Measurements from ENCODE around the gene DPY30. TPM values are rescaled to one million over a fixed set of nuclear protein-coding genes. Genes with fewer than 3 reads are reported as not detected.

The DPY30 gene
- polyA plus RNA-seq, 1 of the 3 experiments (the other 2 are of a cell fraction) = 155 TPM

DNA sequence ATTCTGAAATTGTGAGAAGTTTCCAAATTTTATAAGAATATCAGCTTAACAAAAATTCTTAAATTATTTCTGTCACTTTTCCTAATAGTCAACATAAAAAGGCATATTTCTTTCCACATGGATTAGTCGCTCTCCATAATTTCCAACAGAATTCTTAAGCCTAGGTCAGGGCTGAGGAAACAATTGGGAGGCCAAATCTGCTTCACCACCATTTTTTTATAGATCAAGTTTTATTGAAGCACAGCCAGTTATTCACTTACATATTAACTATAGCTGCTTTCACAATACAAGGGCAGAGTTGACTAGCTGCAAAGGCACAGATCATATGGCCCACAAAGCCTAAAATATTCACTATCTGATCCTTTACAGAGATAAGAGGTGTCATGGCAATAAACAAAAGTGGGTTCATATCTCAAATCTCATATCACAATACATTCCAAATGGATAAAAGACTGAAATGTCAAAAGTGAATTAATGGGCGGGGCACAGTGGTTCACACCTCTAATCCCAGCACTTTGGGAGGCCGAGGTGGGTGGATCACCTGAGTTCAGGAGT is 47.5 kb downstream of the DPY30 start (continued):
- TF ChIP-seq RFX5 (IDR thresholded peaks at IDR 0.05; ENCODE audit: low read length) (no peak), SIN3A (IDR thresholded peaks at IDR 0.05; ENCODE audit: borderline replicate concordance, low read depth, low read length) (no peak), FOXJ3 (CRISPR knock-in tag; IDR thresholded peaks at IDR 0.05) (no peak)
- TF ChIP-seq, protein P1, sequence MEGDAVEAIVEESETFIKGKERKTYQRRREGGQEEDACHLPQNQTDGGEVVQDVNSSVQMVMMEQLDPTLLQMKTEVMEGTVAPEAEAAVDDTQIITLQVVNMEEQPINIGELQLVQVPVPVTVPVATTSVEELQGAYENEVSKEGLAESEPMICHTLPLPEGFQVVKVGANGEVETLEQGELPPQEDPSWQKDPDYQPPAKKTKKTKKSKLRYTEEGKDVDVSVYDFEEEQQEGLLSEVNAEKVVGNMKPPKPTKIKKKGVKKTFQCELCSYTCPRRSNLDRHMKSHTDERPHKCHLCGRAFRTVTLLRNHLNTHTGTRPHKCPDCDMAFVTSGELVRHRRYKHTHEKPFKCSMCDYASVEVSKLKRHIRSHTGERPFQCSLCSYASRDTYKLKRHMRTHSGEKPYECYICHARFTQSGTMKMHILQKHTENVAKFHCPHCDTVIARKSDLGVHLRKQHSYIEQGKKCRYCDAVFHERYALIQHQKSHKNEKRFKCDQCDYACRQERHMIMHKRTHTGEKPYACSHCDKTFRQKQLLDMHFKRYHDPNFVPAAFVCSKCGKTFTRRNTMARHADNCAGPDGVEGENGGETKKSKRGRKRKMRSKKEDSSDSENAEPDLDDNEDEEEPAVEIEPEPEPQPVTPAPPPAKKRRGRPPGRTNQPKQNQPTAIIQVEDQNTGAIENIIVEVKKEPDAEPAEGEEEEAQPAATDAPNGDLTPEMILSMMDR (IDR thresholded peaks at IDR 0.05) = no peak

DNA sequence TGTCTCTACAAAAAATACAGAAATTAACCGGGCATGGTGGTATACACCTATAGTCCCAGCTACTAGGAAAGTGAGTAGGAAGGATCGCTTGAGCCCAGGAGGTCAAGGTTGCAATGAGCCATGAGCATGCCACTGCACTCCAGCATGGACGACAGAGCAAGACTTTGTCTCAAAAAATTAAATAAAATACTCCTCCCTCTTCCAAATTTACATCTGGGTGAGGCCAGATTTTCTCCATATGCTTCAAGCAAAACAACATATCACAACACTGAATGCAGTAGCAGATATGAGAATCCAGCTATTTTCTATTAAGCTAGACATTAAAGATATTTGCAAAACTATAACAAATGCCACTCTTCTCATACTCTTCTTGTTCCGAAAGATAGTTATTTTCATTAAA is 49.7 kb downstream of the DPY30 start:
- H3K9ac ChIP-seq = no peak overlapping the region
- H3K4me1 ChIP-seq (ENCODE audit: control insufficient read depth in 1 of 2, insufficient read depth in 2 of 2, low read depth in 1 of 2, low read length in 1 of 2) = peaks cover 5 to 9% of the 10 kb centered on the region in 2 experiments; a peak in 3 of 4 replicates
- no peak overlapping the region for H3K4me2 ChIP-seq
- H2AFZ ChIP-seq (ENCODE audit: low read depth) = no peak overlapping the region
- H3K27ac ChIP-seq (ENCODE audit: low read depth in 2 of 2, low read length in 1 of 2) = no peak overlapping the region
- H3K9me3 ChIP-seq = no peaks in the 10 kb centered on the region
- H4K20me1 ChIP-seq (ENCODE audit: insufficient read depth) = peaks cover 71% of the 10 kb centered on the region
- H3K4me3 ChIP-seq (ENCODE audit: low read depth in 2 of 2, low read length in 1 of 2) = no peak overlapping the region
- POLR2A ChIA-PET = interaction anchor here (0.7 kb wide), 1 partner anchor 15 kb away, joined by 8 read pairs; no protein-coding TSS in a partner anchor
- DNase-seq = no peak
- H3K9me2 ChIP-seq = no peaks in the 10 kb centered on the region
- no peaks in the 10 kb centered on the region for H3K27me3 ChIP-seq (ENCODE audit: insufficient read depth)
- no peak for TF ChIP-seq TEAD4 (IDR thresholded peaks at IDR 0.05; ENCODE audit: borderline replicate concordance, insufficient read depth)
- no peak for TF ChIP-seq GATA2 (CRISPR knock-in tag; IDR thresholded peaks at IDR 0.05)
- no peak for TF ChIP-seq YY1 (IDR thresholded peaks at IDR 0.05; ENCODE audit: low read depth)
- TF ChIP-seq FOXM1 (IDR thresholded peaks at IDR 0.05; ENCODE audit: low read depth) = no peak
- TF ChIP-seq, protein P2, sequence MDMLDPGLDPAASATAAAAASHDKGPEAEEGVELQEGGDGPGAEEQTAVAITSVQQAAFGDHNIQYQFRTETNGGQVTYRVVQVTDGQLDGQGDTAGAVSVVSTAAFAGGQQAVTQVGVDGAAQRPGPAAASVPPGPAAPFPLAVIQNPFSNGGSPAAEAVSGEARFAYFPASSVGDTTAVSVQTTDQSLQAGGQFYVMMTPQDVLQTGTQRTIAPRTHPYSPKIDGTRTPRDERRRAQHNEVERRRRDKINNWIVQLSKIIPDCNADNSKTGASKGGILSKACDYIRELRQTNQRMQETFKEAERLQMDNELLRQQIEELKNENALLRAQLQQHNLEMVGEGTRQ (IDR thresholded peaks at IDR 0.05; ENCODE audit: borderline replicate concordance, low read depth, low read length) = no peak
- no peak for TF ChIP-seq TCF12 (IDR thresholded peaks at IDR 0.05)
- TF ChIP-seq MEF2A (IDR thresholded peaks at IDR 0.05; ENCODE audit: borderline replicate concordance, low read depth) = no peak
- 94% methylated on average over 4 of the region's 4 CpGs for WGBS (ENCODE audit: low lambda C conversion rate)
- H3K79me2 ChIP-seq (ENCODE audit: insufficient read depth) = peaks cover 100% of the 10 kb centered on the region
- peaks cover 9% of the 10 kb centered on the region for H3F3A ChIP-seq (replicated peaks; ENCODE audit: insufficient read depth)
- H3K36me3 ChIP-seq (replicated peaks in 1 of 2; ENCODE audit: control insufficient read depth in 1 of 2, insufficient read depth in 2 of 2, low read length in 1 of 2) = peaks cover 0 to 3% of the 10 kb centered on the region in 2 experiments
- CTCF ChIA-PET = interaction anchor here (0.5 to 1.3 kb wide), 2 partner anchors 259 to 639 kb away, joined by 3 read pairs; no protein-coding TSS in a partner anchor
